Dermis blood vessel endothelial cell (primary cell): ENCODE measurements around the gene STK39. TPM values are rescaled to one million over a fixed set of nuclear protein-coding genes. Genes with fewer than 3 reads are reported as not detected.

Experiments used
- DNase-seq: peaks from one replicate; pipeline ENCODE4 v3.0.0; 2010
- total RNA-seq: library from RNA; depleted of rRNA; stranded (reverse); fragments of >200 nt; gene quantifications from 2 replicates; pipeline ENCODE4 v1.2.3, GENCODE V29; 2014

STK39 gene
- total RNA-seq, 1 donor from 2014 or later, result 2.7 TPM

DNA sequence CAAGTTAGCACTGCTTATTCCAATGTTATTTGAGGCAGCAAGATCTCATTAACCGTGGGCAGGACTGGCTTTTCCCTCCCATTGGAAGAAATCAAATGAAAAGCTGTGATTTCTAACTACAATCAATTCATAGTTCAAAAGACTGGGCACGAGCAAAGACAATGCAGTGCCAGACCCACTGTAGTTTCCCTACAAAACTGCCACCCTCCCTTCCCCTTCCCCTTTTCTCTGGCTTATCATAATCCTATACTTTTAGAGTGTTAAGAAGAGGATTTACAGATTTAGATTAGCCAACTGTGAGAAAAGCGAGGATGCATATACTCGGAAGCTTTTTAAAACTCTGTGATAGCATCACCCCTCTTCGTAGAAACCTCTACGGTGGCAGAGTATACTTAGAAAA lies 260.4 kb downstream of the STK39 start:
- no peak for DNase-seq

DNA sequence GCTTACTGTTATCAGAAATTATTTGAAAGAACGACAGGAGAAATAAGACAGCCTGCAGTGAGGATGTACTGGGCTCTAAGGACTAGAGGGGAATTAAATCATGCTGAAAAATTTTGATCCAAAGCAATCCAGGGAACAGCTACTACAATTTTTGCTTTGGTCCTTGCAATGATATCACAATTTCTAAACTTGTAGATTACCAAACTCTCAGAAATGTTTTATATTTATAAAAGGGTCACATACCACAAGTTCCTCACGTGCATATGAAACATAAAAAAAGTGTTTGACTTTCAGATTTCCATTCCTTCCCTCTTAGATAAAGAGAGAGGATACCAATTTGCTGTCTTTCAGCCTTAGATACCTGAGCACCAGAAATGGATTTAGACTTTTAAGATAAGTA lies 261.2 kb downstream of the STK39 start:
- DNase-seq, result no peak

DNA sequence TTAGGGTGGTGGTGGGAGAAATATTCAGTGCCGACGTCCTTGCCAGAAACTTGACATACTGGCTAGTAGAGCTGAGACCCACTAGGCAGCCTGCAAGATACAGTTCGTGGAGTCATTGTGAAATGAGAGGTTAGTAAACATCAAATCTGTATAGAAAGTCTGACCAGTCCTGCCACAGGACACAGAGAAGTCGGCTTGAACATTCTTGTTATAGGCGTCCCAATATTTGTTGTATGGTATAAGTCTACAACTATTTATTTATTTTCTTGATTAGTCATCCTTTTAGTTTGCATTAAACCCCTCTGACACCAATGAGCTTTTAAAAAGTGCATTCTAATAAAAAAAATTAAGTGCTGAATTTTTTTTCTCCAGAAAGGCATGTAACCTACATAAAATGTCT lies 265.4 kb downstream of the STK39 start:
- DNase-seq, result no peak

DNA sequence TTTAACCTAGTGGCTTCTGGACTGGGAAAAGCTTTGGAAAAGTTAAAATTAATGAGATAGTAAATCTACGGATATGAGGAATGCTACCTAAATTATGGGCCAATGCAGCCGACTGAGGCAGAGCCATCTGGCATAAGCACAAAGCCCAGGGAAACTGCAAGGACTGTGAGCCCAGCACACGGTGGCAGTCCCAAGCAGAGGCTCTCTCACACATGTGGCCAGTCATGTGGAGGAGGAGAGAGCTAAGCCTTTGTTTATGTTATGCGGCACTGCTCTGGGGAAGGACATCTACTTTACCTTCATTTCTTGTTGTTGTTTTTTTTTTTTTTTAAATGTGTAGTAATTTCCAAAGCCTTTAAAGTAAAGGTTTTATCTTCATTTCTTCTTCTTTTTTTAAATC lies 267.0 kb downstream of the STK39 start:
- no peak for DNase-seq

DNA sequence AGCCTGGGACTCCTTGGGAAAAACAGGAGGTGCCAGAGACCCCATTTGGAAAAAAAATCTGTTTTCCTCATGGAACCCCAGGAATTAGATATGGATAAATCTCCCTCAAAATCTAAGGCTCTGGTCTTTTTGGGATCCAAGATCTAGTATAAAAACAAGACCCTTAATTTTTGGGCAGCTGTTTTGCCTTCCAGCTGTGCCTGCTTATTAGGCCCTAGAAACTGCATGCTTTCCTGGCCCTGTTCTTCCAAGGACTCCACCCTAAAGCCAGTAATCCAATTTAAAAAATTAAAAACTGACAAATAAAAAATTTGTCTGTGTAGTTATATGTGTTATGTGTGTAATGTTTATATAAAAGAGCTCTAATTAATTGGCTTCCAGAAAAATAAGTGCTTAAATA lies 274.6 kb downstream of the STK39 start:
- DNase-seq, result no peak

DNA sequence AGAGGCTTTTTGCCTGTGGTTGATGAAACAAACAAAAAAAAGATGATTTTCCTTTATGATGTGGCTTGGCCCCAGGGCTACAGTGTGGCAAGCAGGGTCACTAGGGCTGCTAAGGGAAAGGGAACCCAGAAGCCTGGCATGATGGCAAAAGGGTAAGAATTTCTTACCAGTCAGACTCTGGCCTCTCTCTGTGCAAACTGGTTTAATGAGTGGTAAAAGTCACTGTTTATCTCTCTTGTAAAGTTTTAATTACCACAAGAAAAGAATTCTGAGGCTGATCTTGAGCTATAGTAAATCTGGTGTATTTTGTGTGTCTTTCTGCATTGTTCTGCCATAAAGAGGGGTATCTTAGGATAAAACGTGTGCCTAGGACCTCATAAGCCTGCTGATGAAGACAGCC lies 275.4 kb downstream of the STK39 start:
- DNase-seq, result no peak

DNA sequence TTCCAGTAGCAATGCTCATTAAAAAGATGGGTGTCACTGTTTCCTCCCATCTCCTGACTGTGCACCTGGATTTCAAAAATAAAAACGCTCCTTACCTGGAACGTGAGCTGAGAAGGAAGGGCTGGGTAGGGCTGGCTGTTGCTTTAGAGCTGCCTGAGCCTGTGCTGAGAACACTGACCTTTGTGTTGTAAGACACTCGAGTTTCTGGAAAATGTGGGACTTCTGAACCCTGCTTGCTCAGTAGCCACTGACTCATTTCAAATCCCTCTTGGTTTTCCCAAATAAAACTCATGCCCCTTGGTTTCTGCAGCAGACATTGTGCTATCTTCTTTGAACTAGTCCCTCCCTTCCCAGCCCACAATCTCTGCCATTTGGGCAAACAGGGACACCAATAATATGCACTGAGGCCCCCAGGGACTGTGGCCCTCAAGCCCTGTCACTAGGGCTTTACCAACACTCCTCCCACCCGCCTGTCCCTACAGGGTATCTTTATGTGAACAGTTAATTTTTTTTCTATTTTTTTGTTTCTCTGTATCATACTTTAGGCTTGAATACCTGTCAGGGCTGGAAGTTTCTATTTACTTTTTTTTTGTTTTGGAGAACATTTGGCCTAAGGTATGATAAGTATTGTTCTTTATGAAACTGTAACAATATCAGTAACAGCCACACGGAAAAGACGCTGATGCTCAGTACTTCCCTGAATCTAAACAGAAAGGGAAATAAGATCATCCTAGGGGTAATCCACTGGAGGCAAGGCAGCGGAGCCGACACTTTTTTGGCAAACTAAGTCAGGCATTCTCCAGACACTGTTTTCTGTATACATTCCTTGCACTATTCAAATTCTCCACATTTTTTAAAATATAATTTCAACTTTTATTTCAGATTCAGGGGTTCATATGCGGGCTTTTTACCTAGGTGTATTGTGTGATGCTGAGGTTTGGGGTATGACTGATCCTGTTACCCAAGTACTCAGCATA lies 280.2 kb downstream of the STK39 start:
- no peak for DNase-seq

DNA sequence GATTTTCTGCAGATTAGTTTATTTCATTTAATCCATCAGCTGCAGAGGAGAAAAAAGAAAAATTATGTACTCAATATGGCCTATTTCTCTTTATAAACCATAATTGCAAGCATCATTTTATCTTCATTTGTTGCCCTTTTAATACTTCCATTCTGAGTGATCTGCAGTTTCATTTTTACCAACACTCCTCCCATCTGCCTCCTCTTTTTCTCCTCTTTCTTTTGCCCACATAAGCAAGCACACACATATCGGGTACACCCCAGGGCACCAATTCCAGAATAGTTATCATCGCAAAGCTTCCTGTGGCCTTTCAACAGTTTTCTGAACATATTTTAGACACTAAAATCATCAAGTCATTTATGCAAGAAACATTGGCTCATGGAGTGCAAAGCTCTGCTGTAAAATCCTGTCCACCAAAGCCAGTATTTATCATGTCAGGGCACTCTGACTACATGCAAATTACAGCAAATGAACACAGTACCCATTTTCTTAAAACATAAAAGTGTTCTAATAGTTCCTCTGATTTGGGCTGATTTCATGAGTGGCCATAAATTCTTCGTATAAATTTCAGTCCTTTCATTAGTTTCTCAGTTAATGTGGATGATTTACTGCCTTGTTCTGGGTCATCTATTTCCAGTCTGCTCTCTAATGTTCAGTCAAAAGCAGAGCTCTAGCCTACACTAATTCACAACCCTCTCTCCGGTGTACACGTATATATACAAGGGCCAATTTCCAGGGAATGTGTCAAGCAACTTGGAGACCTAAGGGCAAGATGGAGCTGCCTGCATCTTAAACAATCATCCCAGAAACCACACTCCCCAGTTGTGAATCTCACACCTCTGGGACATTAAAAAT lies 281.3 kb downstream of the STK39 start:
- no peak for DNase-seq

DNA sequence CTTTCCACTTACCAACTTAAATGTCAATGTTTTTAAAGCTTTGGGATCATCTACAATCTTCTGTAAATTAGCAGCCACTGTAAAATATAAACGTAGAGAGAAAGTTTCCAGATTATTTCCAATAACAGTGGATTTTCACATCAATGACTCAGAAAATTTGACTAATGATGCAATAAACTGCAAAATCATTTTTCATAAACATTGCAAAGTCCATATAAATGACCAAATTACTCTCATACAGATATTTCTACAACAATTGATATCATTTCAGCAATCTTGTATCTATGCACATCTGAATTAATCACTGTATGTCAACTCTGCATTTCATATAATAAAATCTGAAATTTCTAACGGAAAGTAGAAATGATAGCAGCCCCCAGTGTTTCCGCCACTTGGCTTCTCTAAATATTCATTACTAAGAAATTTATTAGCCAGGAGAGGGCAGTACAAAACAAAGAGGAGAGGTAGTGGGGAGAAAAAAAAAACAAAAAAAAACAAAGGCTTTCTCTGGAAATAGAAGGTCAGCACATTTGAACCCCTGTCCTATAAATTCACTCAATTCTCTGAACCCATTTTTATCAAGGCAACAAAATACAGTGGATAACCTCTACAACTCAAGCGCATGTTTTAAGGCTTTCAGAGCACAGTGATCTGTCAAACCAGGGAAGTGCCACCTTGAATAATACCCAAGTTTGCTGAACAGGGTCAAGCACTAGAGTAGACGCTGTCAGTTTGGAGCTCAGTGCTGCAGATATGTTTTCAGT lies 282.6 kb downstream of the STK39 start:
- DNase-seq, result peak; percentile 28

DNA sequence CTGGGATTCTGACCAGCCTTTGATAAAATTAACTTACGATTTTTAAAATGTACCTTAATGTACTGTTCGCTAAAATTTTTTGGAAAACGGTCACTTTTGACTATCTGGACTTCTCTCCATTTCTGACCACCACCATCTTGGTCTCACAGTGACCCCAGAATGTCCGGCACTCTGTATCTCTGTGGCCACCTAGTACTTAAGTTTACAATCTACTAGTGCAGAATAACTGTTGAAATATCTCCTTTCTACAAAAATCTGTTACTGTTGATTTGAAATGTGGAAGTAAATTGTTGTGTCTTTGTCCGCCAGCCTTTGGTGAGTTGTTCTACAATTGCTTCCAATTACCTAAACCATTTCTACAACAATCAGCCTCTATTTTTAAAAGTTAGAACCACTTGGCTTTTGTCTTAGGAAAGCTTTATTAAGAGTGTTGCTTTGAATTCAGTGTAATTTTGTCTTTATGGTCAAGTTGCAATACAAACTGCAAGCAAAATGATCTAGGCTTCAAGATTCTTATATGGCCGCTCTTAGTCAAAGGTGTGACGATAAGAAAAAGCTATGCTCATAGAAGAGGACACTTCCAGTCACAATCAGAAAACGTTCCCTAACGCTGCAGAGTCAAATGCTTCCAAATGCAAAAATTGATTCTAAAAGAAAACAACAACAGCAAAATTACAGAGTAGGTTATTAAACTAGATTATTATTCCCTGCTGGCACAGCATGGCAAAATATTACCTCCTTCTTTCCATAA lies 283.3 kb downstream of the STK39 start:
- DNase-seq, result no peak

DNA sequence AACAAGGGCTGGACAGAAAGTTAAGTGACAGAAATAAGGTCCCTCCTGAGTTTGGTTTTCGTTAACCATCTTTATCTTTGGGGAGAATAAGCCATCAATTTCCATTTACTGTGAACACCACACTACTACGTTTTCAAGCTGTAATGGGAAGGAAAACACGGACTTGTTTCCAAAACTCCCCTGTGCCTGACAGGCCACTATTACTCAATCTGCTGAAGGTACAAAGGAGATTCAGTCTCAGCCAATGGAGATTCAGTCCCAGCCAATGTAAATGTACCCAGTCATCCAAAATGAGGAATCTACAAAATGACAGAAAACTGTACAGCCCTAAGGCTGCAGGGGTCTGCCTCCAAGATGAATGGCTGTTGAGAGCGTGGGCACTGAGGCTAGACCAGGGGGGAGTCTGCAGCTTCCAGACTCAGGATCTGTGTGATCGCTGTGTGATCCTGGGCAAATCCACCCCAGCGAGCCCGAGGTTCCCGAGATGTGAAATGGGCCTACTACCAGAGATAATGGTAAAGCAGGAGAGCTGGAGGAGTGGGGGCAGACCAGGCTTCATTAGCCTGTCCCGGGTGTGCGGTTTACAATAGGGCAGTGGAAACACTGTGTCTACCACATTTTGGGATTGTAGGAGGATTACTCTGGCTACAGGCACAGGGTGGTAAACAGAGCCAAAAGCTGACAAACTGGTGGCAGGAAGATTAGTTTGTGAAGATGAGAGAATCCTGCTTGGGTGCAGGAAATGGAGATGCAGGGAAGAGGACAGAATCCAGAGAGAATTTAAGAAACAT lies 284.8 kb downstream of the STK39 start:
- no peak for DNase-seq

DNA sequence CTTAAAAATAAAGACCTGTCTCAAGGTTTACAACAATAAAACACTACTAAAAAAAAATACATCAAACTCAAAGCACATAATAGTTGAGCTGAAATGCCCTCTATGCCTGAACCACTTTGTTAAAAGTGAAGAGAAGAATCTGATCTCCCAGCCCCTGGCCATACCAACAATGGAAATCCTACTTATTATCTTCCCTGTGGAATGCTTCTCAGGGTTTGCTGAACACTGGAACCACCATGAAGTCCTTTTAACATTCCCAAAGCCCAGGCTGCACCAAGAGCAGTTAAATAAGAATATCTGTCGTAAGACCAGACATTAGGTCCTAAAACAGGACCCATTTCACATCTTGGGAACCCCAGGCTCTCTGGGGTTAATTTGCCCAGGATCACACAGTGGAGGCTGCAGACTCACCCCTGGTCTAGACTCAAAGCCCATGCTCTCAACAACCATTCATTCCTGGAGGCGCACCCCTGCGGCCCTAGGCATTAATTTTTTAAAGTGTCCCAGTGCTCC lies 285.8 kb downstream of the STK39 start:
- no peak for DNase-seq

DNA sequence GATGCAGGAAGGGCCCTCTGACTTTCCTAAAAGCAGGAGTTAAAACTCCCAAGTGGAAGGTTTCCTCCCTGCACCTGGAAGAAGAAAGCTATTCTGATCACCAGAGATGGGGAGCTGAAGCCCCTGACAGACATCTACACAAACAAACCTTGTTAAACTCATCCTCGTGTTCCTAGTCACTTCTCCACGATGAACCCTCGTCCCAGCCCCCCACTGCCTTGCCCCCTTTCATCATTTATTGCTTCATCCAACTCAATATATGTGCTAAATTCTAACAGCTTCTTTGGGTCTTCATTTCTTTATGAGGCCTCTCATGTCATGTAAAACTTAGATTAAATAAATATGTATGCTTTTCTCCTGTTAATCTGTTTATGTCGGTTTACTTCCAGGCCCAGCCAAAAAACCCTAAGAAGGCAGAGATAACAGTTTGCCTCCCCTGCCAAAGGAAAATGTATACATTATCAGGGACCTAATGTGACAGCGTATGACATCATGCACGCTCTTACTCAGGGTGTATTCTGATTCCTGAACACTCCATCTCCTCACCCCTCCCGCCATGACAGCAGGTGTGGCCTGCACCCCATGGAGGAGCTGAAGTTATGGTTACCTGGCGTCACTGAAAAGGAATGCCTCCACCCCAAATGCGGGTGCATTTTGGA lies 287.2 kb downstream of the STK39 start:
- DNase-seq, result no peak

DNA sequence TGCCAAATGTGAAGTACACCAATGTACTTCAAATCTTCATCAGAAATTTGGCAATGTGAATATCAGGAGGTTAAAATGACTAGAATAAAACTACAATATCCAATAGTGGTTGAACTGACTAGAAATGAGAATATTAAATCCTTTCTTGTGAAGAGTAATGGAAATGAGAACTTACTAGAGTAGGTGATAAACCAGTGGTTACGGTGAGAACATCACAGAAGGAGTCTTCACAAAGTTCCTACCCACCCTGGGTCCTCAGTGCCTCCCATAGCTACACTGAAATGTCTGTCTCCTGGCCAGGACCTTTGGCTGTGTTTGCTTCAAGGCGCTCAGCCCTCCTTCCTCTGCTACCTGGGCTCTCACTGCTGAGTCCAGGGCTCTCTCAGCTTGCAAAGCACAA lies 289.7 kb downstream of the STK39 start:
- no peak for DNase-seq

DNA sequence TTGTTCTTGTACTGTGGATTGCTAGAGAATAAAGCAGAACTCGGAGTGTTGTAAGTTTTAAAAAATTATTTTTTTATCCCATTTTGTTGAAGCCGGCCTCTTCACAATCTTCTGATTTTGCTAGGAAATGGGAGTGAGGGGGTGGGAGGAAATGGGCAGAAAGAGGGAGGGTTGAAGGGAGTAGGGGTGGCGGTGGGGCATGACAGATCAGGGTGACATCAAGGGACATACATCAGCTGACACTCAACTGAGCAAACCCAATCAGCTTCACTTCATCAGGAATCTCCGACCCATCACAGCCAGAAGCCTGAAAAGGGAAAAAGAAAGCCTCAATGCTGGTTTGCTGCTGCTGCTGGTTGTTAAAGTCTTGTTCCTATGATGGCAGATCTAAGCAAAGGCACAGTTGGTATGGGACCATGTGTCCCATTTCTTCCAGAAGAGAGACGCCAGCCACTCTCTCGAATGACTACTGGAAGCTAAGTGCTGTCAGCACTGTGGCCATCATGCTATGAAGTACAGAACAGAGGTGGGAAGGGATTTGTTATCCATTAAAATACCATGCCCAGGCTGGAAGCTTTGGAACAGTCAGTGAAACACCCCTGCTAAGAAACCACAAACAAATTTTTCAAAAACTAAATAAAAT lies 292.0 kb downstream of the STK39 start:
- DNase-seq, result no peak

DNA sequence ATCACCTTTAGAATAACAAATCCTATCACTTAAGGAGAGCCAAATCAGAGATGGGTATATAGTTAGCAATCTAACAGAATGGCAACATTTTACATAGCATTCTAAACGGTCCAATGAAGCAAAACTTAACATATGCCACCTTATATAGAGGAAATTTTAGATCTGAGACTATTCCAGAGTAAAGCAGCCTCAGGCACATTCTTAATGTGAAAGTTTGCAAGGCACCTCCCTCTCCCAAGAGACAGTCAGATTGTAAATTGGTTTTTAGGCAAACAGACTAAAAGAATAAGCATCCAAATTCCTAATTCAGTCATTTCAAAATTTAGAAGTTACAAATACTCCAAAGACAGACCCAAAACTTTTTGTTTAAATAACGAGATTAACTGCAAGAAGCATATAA lies 292.9 kb downstream of the STK39 start:
- DNase-seq, result no peak

DNA sequence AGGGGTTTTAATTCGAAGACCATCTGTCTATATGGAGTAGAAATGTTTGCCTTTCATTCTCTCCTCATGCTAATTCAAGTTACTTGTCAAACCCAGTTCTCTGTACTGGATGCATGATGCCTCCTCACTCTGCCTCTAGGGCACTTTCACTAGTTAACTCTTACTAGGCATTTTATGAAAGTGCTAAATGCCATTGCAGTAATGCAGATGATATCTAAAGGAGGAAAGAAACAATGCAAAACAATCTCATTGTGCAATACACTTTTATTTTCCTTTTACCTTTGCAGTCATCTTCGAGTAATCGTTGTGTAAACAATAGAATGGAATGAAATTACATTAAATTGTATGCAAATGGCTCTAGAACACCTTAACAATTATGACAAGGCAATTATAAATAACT lies 293.6 kb downstream of the STK39 start:
- no peak for DNase-seq

DNA sequence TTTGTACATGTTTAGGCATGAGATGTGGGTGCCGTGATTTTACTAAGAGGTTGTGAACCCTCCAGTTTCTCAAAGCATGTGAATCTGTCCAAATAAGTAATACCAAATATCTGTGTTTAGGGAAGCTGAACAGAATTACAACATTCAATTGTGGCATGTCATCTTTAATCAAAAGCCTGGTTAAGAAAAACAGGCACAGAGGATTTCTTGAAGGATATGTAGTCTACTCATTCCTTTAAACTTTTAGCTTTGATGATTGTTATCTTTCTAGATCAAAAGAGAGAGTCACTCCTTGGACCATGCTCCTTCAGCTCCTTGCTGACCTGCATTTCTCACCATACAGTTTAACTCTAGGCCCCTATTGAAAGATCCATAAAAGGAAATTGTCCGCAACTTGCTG lies 296.8 kb downstream of the STK39 start:
- DNase-seq, result no peak

DNA sequence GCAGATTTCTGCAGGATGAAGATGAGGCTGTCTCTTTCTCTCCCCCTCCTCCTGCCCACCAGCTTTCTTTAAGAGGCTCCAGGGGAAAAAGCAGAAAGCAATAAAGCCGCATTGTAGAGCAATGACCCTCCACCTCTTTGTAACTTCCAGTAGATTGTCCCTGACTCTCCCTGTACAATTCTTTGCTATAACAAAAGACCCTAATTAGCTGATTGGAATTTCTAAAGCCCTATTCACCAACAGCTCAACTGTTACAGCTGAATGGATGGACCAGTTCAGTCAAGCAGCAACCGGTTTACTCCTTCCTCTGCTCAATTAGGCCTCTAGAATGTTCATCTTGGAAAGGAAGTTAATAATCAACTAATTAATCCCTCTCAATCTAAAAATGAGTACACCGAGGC lies 301.0 kb downstream of the STK39 start:
- DNase-seq, result no peak
